HepG2 (cell line): ENCODE data around the gene KIF23. TPM values are rescaled to one million over a fixed set of nuclear protein-coding genes. Genes with fewer than 3 reads are reported as not detected.

Experiments
- ATAC-seq: fragments of 200-7000 bp; cut with Tn5 transposase; 3 replicates; pipeline ENCODE4 v1.9.1; 2020; ENCODE audit warnings: mild to moderate bottlenecking, moderate library complexity
- BruUV-seq: library from RNA; stranded (reverse); fragments of 400-500 nt; replicated peaks from 2 replicates; lab custom pipeline; 2021; lab: Mats Ljungman, UMichigan
- CTCF ChIA-PET: fragments of 300-600 bp; formaldehyde crosslinking; extraction: SDS; loops from one replicate; lab custom pipeline; 2021; ENCODE audit warnings: low total read pairs, inconsistent platforms, low intra/inter-chr PET ratio; lab: Yijun Ruan, JAX
- POLR2A ChIA-PET: fragments of 350-600 bp; sonication (Branson Sonifier 250); formaldehyde crosslinking; loops from one replicate; lab custom pipeline; 2020; ENCODE audit warnings: antibody characterized with exemption, inconsistent platforms; lab: Yijun Ruan, JAX
- DNase-seq: peaks from one replicate; pipeline ENCODE4 v3.0.0-alpha.2; 2015; ENCODE audit warnings: low spot score
- FAIRE-seq: peaks from 3 replicates; lab custom pipeline; 2011; peaks lifted over from hg19 to GRCh38; lab: Jason Lieb, UNC
- H2AFZ ChIP-seq: one replicate; pipeline ENCODE4 v1.6.1; 2011; ENCODE audit warnings: low read length, inconsistent platforms
- H3K27ac ChIP-seq: fragments of 300-600 bp; 3 replicates; pipeline ENCODE4 v1.8.0; 2011; ENCODE audit warnings: mixed run types, mild to moderate bottlenecking, mixed read lengths, low read length, inconsistent platforms; ENCODE audit not compliant: insufficient read depth; ENCODE audit errors: extremely low read length
- H3K27me3 ChIP-seq, 2 experiments: fragments of 200-600 bp in 1 of 2; 2 replicates in 1 of 2; 3 replicates in 1 of 2; pipeline versions ENCODE4 v1.6.0 to v1.8.0; 2011; ENCODE audit warnings: low read length in 2 of 2, mild to moderate bottlenecking in 2 of 2, moderate library complexity in 2 of 2, inconsistent platforms in 1 of 2; ENCODE audit not compliant: insufficient read depth in 2 of 2, control insufficient read depth in 1 of 2
- H3K36me3 ChIP-seq, 2 experiments: fragments of 200-600 bp in 1 of 2; replicated peaks in 1 of 2; 2 replicates in 1 of 2; 3 replicates in 1 of 2; pipeline versions ENCODE4 v1.5.1 to v1.8.0; 2011; ENCODE audit warnings: low read length in 2 of 2, inconsistent platforms in 1 of 2; ENCODE audit not compliant: insufficient read depth in 2 of 2, control insufficient read depth in 1 of 2
- H3K4me1 ChIP-seq: 2 replicates; pipeline ENCODE4 v1.5.1; 2012; ENCODE audit warnings: low read length, inconsistent platforms; ENCODE audit not compliant: insufficient read depth
- H3K4me2 ChIP-seq: 2 replicates; pipeline ENCODE4 v1.6.0; 2011; ENCODE audit warnings: low read depth, low read length, inconsistent platforms
- H3K4me3 ChIP-seq, 3 experiments: fragments of 200-600 bp in 1 of 3; sonication (generic), shearing (Covaris generic) in 1 of 3; replicated peaks in 1 of 3; 2 replicates each; pipeline ENCODE4 v1.5.1; 2011 to 2016; ENCODE audit warnings: low read length in 3 of 3, inconsistent platforms in 2 of 3, low read depth in 2 of 3, mild to moderate bottlenecking in 2 of 3, control low read depth in 1 of 3, mixed read lengths in 1 of 3; ENCODE audit not compliant: insufficient read depth in 1 of 3
- H3K79me2 ChIP-seq: one replicate; pipeline ENCODE4 v1.6.1; 2011; ENCODE audit warnings: low read length, inconsistent platforms; ENCODE audit not compliant: insufficient read depth
- H3K9ac ChIP-seq: 2 replicates; pipeline ENCODE4 v1.6.0; 2011; ENCODE audit warnings: mild to moderate bottlenecking, low read depth, low read length, inconsistent platforms; ENCODE audit not compliant: insufficient read depth
- H3K9me3 ChIP-seq: 2 replicates; pipeline ENCODE4 v1.5.1; 2012; ENCODE audit warnings: mild to moderate bottlenecking, low read length
- H4K20me1 ChIP-seq: 2 replicates; pipeline ENCODE4 v1.6.0; 2011; ENCODE audit warnings: inconsistent platforms, mild to moderate bottlenecking, low read length, moderate library complexity; ENCODE audit not compliant: insufficient read depth
- NR2F6 ChIP-seq, 2 experiments: IDR thresholded peaks; 2 replicates each; pipeline ENCODE4 v1.6.1; 2016; ENCODE audit warnings: antibody characterized with exemption in 1 of 2, mild to moderate bottlenecking in 1 of 2
- ZNF7 ChIP-seq: IDR thresholded peaks from 2 replicates; pipeline ENCODE4 v1.6.1; 2016; ENCODE audit warnings: missing biosample characterization, missing genetic modification reagents
- ZNF780A ChIP-seq: sonication (generic); formaldehyde crosslinking; IDR thresholded peaks from 2 replicates; pipeline ENCODE4 v1.8.0; 2022; ENCODE audit warnings: mild to moderate bottlenecking, missing genetic modification reagents, moderate library complexity
- in situ Hi-C: cut with HindIII; loops from 2 replicates; pipeline ENCODE4 v1.10.0; 2017; ENCODE audit warnings: low pct_unique_long_range_greater_than_20kb; ENCODE audit not compliant: extremely low pct_ligation_motif_present
- intact Hi-C: fragments of 100-400 bp; cut with micrococcal nuclease; formaldehyde crosslinking; loops from one replicate; pipeline ENCODE4 v1.10.0; 2022; ENCODE audit not compliant: unreplicated experiment
- polyA plus RNA-seq, 8 experiments: library from polyadenylated mRNA; depleted of rRNA in 3 of 8; stranded (reverse) in 7 of 8; unstranded in 1 of 8; fragments of >200 nt; fragmentation: Illumina TruSeq in 4 of 8; extraction: Trizol in 4 of 8; gene quantifications; 2 replicates each; pipeline versions ENCODE4 v1.2.1 to v1.2.3, GENCODE V29; 2011 to 2016; ENCODE audit warnings: low read depth in 4 of 8, missing spikeins in 1 of 8, mixed read lengths in 1 of 8; ENCODE audit not compliant: insufficient read depth in 1 of 8
- total RNA-seq, 5 experiments: library from RNA; depleted of rRNA; stranded (reverse); fragments of >200 nt; fragmentation: Illumina TruSeq; extraction: Trizol; gene quantifications; 2 replicates each; pipeline ENCODE4 v1.2.3, GENCODE V29; 2016; ENCODE audit warnings: low read depth in 1 of 5
- TF ChIP-seq, protein P1 (sequence below): sonication (generic); formaldehyde crosslinking; IDR thresholded peaks from 2 replicates; pipeline ENCODE4 v1.4.0; 2020; ENCODE audit warnings: low read depth, missing genetic modification reagents
- TF ChIP-seq, protein P2 (sequence below): sonication (generic); formaldehyde crosslinking; IDR thresholded peaks from 2 replicates; pipeline ENCODE4 v1.4.0; 2020; ENCODE audit warnings: missing genetic modification reagents

The KIF23 gene
- total and polyA plus RNA-seq, 2 of the 13 experiments (the other 11 are each of a cell fraction or from before 2014, with no cell fraction given) = 11.3 to 38.1 TPM

DNA sequence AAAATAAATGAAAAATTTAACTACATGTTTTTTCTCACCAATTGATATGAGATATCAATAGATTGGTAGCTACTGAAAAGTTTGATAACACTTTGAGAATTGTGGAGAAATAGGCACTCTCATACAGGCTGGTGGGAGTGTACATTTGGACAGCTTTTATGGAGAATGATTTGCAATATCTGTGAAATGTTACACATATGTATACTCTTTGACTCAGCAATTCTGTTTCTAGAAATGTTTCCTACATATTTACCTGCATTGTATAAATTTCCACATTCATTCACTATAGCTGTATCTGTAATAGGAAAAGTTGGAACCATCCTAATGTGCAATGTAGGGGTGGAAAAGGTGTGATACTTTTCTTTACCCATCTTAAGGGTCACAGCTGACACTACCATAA is 1.9 kb upstream of the KIF23 start:
- intact Hi-C loops (no loop called here), in situ Hi-C loops (no loop called here)
- H3K9ac ChIP-seq = no peak overlapping the region
- no peaks in the 10 kb centered on the region for H3K27me3 ChIP-seq
- no peak for DNase-seq
- no peaks in the 10 kb centered on the region for H3K9me3 ChIP-seq
- no peak for TF ChIP-seq ZNF7 (CRISPR knock-in tag)
- no peak for TF ChIP-seq ZNF780A
- no peak for TF ChIP-seq NR2F6 (IDR thresholded peaks at IDR 0.05)
- TF ChIP-seq NR2F6 (CRISPR knock-in tag; IDR thresholded peaks at IDR 0.05) = no peak
- TF ChIP-seq, protein P1, sequence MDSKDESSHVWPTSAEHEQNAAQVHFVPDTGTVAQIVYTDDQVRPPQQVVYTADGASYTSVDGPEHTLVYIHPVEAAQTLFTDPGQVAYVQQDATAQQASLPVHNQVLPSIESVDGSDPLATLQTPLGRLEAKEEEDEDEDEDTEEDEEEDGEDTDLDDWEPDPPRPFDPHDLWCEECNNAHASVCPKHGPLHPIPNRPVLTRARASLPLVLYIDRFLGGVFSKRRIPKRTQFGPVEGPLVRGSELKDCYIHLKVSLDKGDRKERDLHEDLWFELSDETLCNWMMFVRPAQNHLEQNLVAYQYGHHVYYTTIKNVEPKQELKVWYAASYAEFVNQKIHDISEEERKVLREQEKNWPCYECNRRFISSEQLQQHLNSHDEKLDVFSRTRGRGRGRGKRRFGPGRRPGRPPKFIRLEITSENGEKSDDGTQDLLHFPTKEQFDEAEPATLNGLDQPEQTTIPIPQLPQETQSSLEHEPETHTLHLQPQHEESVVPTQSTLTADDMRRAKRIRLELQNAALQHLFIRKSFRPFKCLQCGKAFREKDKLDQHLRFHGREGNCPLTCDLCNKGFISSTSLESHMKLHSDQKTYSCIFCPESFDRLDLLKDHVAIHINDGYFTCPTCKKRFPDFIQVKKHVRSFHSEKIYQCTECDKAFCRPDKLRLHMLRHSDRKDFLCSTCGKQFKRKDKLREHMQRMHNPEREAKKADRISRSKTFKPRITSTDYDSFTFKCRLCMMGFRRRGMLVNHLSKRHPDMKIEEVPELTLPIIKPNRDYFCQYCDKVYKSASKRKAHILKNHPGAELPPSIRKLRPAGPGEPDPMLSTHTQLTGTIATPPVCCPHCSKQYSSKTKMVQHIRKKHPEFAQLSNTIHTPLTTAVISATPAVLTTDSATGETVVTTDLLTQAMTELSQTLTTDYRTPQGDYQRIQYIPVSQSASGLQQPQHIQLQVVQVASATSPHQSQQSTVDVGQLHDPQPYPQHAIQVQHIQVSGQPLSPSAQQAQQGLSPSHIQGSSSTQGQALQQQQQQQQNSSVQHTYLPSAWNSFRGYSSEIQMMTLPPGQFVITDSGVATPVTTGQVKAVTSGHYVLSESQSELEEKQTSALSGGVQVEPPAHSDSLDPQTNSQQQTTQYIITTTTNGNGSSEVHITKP (CRISPR knock-in tag) = no peak
- TF ChIP-seq, protein P2, sequence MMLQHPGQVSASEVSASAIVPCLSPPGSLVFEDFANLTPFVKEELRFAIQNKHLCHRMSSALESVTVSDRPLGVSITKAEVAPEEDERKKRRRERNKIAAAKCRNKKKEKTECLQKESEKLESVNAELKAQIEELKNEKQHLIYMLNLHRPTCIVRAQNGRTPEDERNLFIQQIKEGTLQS (CRISPR knock-in tag) = no peak
- peaks cover 22% of the 10 kb centered on the region for H3K79me2 ChIP-seq
- ChIA-PET POLR2A (no interaction called here), CTCF (no interaction called here)
- H3K27ac ChIP-seq = no peak overlapping the region
- peaks cover 25% of the 10 kb centered on the region for H3K4me1 ChIP-seq
- no peak overlapping the region for H3K4me3 ChIP-seq
- no peak for ATAC-seq
- H3K36me3 ChIP-seq = peaks cover 0 to under 1% of the 10 kb centered on the region in 2 experiments; a peak in 1 of 5 replicates
- no peak overlapping the region for H3K4me2 ChIP-seq
- BruUV-seq = no TSS peak
- no peak overlapping the region for H2AFZ ChIP-seq
- FAIRE-seq = no peak
- no peaks in the 10 kb centered on the region; the same call in 1 of the 2 replicates for H4K20me1 ChIP-seq
